T-helper 2 cell treated with Interferon-gamma antibody and Interleukin-4, amounts not matched to agents 5 μg/mL and 100 μg/mL, for 36 hours (primary cell): Measurements from ENCODE around the gene MRPL17.

Experiments used
- DNase-seq: peaks from one replicate; pipeline ENCODE4 v3.0.0; 2021; ENCODE audit warnings: low spot score
- H3K27ac Mint-ChIP-seq: one replicate; pipeline ENCODE4 v1.8.0; 2021; ENCODE audit warnings: mild to moderate bottlenecking, mixed read lengths
- H3K27me3 Mint-ChIP-seq: one replicate; pipeline ENCODE4 v1.8.0; 2021; ENCODE audit warnings: low read depth, mixed read lengths
- H3K36me3 Mint-ChIP-seq: one replicate; pipeline ENCODE4 v1.8.0; 2021; ENCODE audit warnings: low read depth, mixed read lengths
- H3K4me1 Mint-ChIP-seq: one replicate; pipeline ENCODE4 v1.8.0; 2021; ENCODE audit warnings: low read depth, mixed read lengths
- H3K4me3 Mint-ChIP-seq: one replicate; pipeline ENCODE4 v1.8.0; 2022; ENCODE audit warnings: mild to moderate bottlenecking, moderate library complexity, mixed read lengths
- H3K9me3 Mint-ChIP-seq: one replicate; pipeline ENCODE4 v1.8.0; 2021; ENCODE audit warnings: mixed read lengths

MRPL17 gene

GRCh38 chr11:6671991-6672390, 11.1 kb downstream of the MRPL17 start:
- no peaks in the 10 kb centered on the region for H3K9me3 Mint-ChIP-seq
- peaks cover 58% of the 10 kb centered on the region for H3K4me1 Mint-ChIP-seq
- DNase-seq, result no peak
- no peak overlapping the region for H3K27ac Mint-ChIP-seq
- peaks cover 16% of the 10 kb centered on the region for H3K36me3 Mint-ChIP-seq
- peak overlapping the region; percentile 62 for H3K4me3 Mint-ChIP-seq
- H3K27me3 Mint-ChIP-seq, result no peaks in the 10 kb centered on the region

- Mint-ChIP-seq H3K27ac (peak overlapping the region; percentile 72), H3K9me3 (no peaks in the 10 kb centered on the region), H3K36me3 (peaks cover 16% of the 10 kb centered on the region), H3K27me3 (peaks cover 2% of the 10 kb centered on the region), H3K4me3 (peak overlapping the region; percentile 65), H3K4me1 (peaks cover 66% of the 10 kb centered on the region)
- peak; percentile 16 for DNase-seq
These were observed 12.8 kb downstream of the MRPL17 start for GRCh38 chr11:6670202-6670830.

GRCh38 chr11:6667733-6668374, 15.3 kb downstream of the MRPL17 start:
- Mint-ChIP-seq H3K36me3 (peaks cover 12% of the 10 kb centered on the region), H3K27me3 (peaks cover 7% of the 10 kb centered on the region), H3K9me3 (no peaks in the 10 kb centered on the region), H3K4me3 (no peak overlapping the region), H3K4me1 (peaks cover 51% of the 10 kb centered on the region), H3K27ac (peak overlapping the region; percentile 38)
- DNase-seq, result peak; percentile 47

- H3K4me1 Mint-ChIP-seq, result peaks cover 39% of the 10 kb centered on the region
- H3K9me3 Mint-ChIP-seq, result no peaks in the 10 kb centered on the region
These were observed 16.6 kb downstream of the MRPL17 start for GRCh38 chr11:6666302-6667183.

GRCh38 chr11:6664551-6664950, 18.6 kb downstream of the MRPL17 start:
- Mint-ChIP-seq H3K27ac (no peak overlapping the region), H3K36me3 (no peaks in the 10 kb centered on the region), H3K27me3 (peaks cover 7% of the 10 kb centered on the region), H3K4me3 (no peak overlapping the region), H3K4me1 (peaks cover 23% of the 10 kb centered on the region), H3K9me3 (no peaks in the 10 kb centered on the region)
- DNase-seq, result no peak

More at GRCh38 chr11:6666302-6667183, 16.6 kb downstream of the MRPL17 start:
- Mint-ChIP-seq H3K4me3 (no peak overlapping the region), H3K27me3 (peaks cover 7% of the 10 kb centered on the region), H3K36me3 (peaks cover 7% of the 10 kb centered on the region), H3K27ac (peak overlapping the region; percentile 14)
- DNase-seq, result no peak

GRCh38 chr11:6663794-6664469, 19.2 kb downstream of the MRPL17 start:
- Mint-ChIP-seq H3K27ac (peak overlapping the region; percentile 55), H3K4me1 (peaks cover 22% of the 10 kb centered on the region), H3K36me3 (no peaks in the 10 kb centered on the region), H3K27me3 (peaks cover 7% of the 10 kb centered on the region), H3K4me3 (no peak overlapping the region), H3K9me3 (no peaks in the 10 kb centered on the region)
- no peak for DNase-seq

- Mint-ChIP-seq H3K9me3 (no peaks in the 10 kb centered on the region), H3K36me3 (no peaks in the 10 kb centered on the region), H3K27me3 (peaks cover 25% of the 10 kb centered on the region), H3K4me1 (peaks cover 8% of the 10 kb centered on the region), H3K27ac (no peak overlapping the region), H3K4me3 (no peak overlapping the region)
- no peak for DNase-seq
These were observed 22.4 kb downstream of the MRPL17 start for GRCh38 chr11:6660712-6661111.

- Mint-ChIP-seq H3K4me1 (peaks cover 5% of the 10 kb centered on the region), H3K27me3 (peaks cover 22% of the 10 kb centered on the region), H3K27ac (no peak overlapping the region), H3K9me3 (no peaks in the 10 kb centered on the region), H3K4me3 (no peak overlapping the region), H3K36me3 (no peaks in the 10 kb centered on the region)
- no peak for DNase-seq
These were observed 24.5 kb downstream of the MRPL17 start for GRCh38 chr11:6658647-6659046.

GRCh38 chr11:6657346-6657745, 25.8 kb downstream of the MRPL17 start:
- no peak overlapping the region for H3K27ac Mint-ChIP-seq
- H3K4me3 Mint-ChIP-seq, result peak overlapping the region; percentile 21
- no peaks in the 10 kb centered on the region for H3K36me3 Mint-ChIP-seq
- peaks cover 3% of the 10 kb centered on the region for H3K4me1 Mint-ChIP-seq
- H3K9me3 Mint-ChIP-seq, result no peaks in the 10 kb centered on the region
- peaks cover 18% of the 10 kb centered on the region for H3K27me3 Mint-ChIP-seq
- no peak for DNase-seq

GRCh38 chr11:6656936-6657335, 26.2 kb downstream of the MRPL17 start:
- no peaks in the 10 kb centered on the region for H3K9me3 Mint-ChIP-seq
- H3K27me3 Mint-ChIP-seq, result peaks cover 18% of the 10 kb centered on the region
- H3K36me3 Mint-ChIP-seq, result no peaks in the 10 kb centered on the region
- DNase-seq, result no peak
- peak overlapping the region; percentile 68 for H3K4me3 Mint-ChIP-seq
- H3K4me1 Mint-ChIP-seq, result peaks cover 3% of the 10 kb centered on the region
- H3K27ac Mint-ChIP-seq, result no peak overlapping the region

GRCh38 chr11:6656584-6656915, 26.6 kb downstream of the MRPL17 start:
- H3K27ac Mint-ChIP-seq, result no peak overlapping the region
- H3K4me1 Mint-ChIP-seq, result peaks cover 3% of the 10 kb centered on the region
- H3K36me3 Mint-ChIP-seq, result no peaks in the 10 kb centered on the region
- no peaks in the 10 kb centered on the region for H3K9me3 Mint-ChIP-seq
- peaks cover 18% of the 10 kb centered on the region for H3K27me3 Mint-ChIP-seq
- H3K4me3 Mint-ChIP-seq, result peak overlapping the region; percentile 68
- no peak for DNase-seq

GRCh38 chr11:6655790-6656583, 27.2 kb downstream of the MRPL17 start, which contains the start of gene DCHS1:
Gene DCHS1, minus strand, starts transcription at chr11:6655809. Its CDS starts 14,196 bp downstream, at chr11:6641613.
- DNase-seq, result no peak
- H3K36me3 Mint-ChIP-seq, result no peaks in the 10 kb centered on the region
- H3K4me1 Mint-ChIP-seq, result peaks cover 3% of the 10 kb centered on the region
- H3K27me3 Mint-ChIP-seq, result peaks cover 18% of the 10 kb centered on the region
- H3K4me3 Mint-ChIP-seq, result peak within 1 kb of the TSS; percentile 68
- H3K9me3 Mint-ChIP-seq, result no peaks in the 10 kb centered on the region
- no peak within 1 kb of the TSS for H3K27ac Mint-ChIP-seq
